IMR-90 (cell line): ENCODE results near the gene BMAL2.
A peak's percentile ranks its signal among the peaks of the same experiment; 100 is the strongest.

Source experiments
- BHLHE40 ChIP-seq: fragments of 150-350 bp; IDR thresholded peaks from 2 replicates; pipeline ENCODE4 v1.6.1; 2016; ENCODE audit warnings: mild to moderate bottlenecking, low read depth, low read length
- CEBPB ChIP-seq: IDR thresholded peaks from 2 replicates; pipeline ENCODE4 v1.6.1; 2012; ENCODE audit warnings: low read depth, low read length, improper control_type of control experiment
- CHD1 ChIP-seq: IDR thresholded peaks from 2 replicates; pipeline ENCODE4 v1.6.1; 2012; ENCODE audit warnings: low read depth, low read length, improper control_type of control experiment
- CTCF ChIP-seq: conservative IDR thresholded peaks from 2 replicates; pipeline ENCODE4 v1.5.1; 2012; ENCODE audit warnings: mild to moderate bottlenecking, low read depth, low read length, improper control_type of control experiment
- ELK1 ChIP-seq: fragments of 150-350 bp; IDR thresholded peaks from 2 replicates; pipeline ENCODE4 v1.6.1; 2016; ENCODE audit warnings: low read depth, mild to moderate bottlenecking, low read length, moderate library complexity, borderline replicate concordance
- FOS ChIP-seq: fragments of 150-350 bp; IDR thresholded peaks from 2 replicates; pipeline ENCODE4 v1.6.1; 2016; ENCODE audit warnings: low read depth, low read length
- POLR2A ChIP-seq: IDR thresholded peaks from 2 replicates; pipeline ENCODE4 v1.6.1; 2012; ENCODE audit warnings: mild to moderate bottlenecking, low read depth, low read length
- RAD21 ChIP-seq: IDR thresholded peaks from 2 replicates; pipeline ENCODE4 v1.6.1; 2012; ENCODE audit warnings: low read length, improper control_type of control experiment
- RCOR1 ChIP-seq: IDR thresholded peaks from 2 replicates; pipeline ENCODE4 v1.6.1; 2012; ENCODE audit warnings: mild to moderate bottlenecking, low read length, improper control_type of control experiment; ENCODE audit not compliant: insufficient replicate concordance
- RFX5 ChIP-seq: IDR thresholded peaks from 2 replicates; pipeline ENCODE4 v1.8.0; 2012; ENCODE audit warnings: low read depth, mild to moderate bottlenecking, low read length, moderate library complexity
- SMC3 ChIP-seq: fragments of 150-350 bp; IDR thresholded peaks from 2 replicates; pipeline ENCODE4 v1.6.1; 2016; ENCODE audit warnings: low read depth, mild to moderate bottlenecking, antibody characterized with exemption, low read length, moderate library complexity
- USF2 ChIP-seq: fragments of 150-350 bp; IDR thresholded peaks from 2 replicates; pipeline ENCODE4 v1.6.1; 2017; ENCODE audit warnings: mild to moderate bottlenecking, antibody characterized with exemption, low read length, low read depth

GRCh38 chr12:27319409-27319808 lies 13.2 kb upstream of the BMAL2 start:
- no peak for TF ChIP-seq POLR2A
- TF ChIP-seq CTCF = no peak
- TF ChIP-seq FOS = peak; percentile 91
- no peak for TF ChIP-seq USF2
- no peak for TF ChIP-seq RCOR1
- no peak for TF ChIP-seq CHD1
- TF ChIP-seq SMC3 = no peak
- no peak for TF ChIP-seq RFX5
- peak; percentile 37; the same call in 1 of the 2 replicates for TF ChIP-seq CEBPB
- TF ChIP-seq BHLHE40 = no peak
- TF ChIP-seq ELK1 = no peak
- no peak; the same call in 1 of the 2 replicates for TF ChIP-seq RAD21
